ENCODE measurements around the gene NOL7. TPM values are rescaled to one million over a fixed set of nuclear protein-coding genes. Genes with fewer than 3 reads are reported as not detected.

The NOL7 gene
- total and polyA plus RNA-seq, 9 of the 15 experiments (the other 6 are each of a cell fraction or from before 2014, with no cell fraction given): 19.4 to 235 (median 157) TPM

GRCh38 chr6:13574149-13574570, 41.0 kb upstream of the NOL7 start (continued):
- TF ChIP-seq ETV6 (IDR thresholded peaks at IDR 0.05; ENCODE audit: borderline replicate concordance in 1 of 2, low read depth in 2 of 2, low read length in 1 of 2): no peak; a peak in 1 of 4 replicates
- TF ChIP-seq ETV6 (CRISPR knock-in tag; IDR thresholded peaks at IDR 0.05; ENCODE audit: borderline replicate concordance): no peak
- no peak for TF ChIP-seq ZNF121 (CRISPR knock-in tag; conservative IDR thresholded peaks at IDR 0.05)
- TF ChIP-seq HNRNPH1 (optimal IDR thresholded peaks at IDR 0.05; ENCODE audit: low read depth, low read length): no peak
- TF ChIP-seq ZNF592 (IDR thresholded peaks at IDR 0.05): no peak
- TF ChIP-seq HNRNPL (IDR thresholded peaks at IDR 0.05; ENCODE audit: low read depth, low read length): no peak; the same call in 1 of the 2 replicates
- no peak for TF ChIP-seq ZFP91 (CRISPR knock-in tag; IDR thresholded peaks at IDR 0.05)
- no peak for TF ChIP-seq ZNF3 (CRISPR knock-in tag; IDR thresholded peaks at IDR 0.05)
- 0 out of 2 replicates have a peak, but pooled peaks have one; percentile 14 for TF ChIP-seq ZBTB43 (CRISPR knock-in tag; IDR thresholded peaks at IDR 0.05)
- no peak for TF ChIP-seq EHMT2 (IDR thresholded peaks at IDR 0.05)
- no peak for TF ChIP-seq NUFIP1 (IDR thresholded peaks at IDR 0.05; ENCODE audit: partially characterized antibody)
- TF ChIP-seq NR1H2 (CRISPR knock-in tag; IDR thresholded peaks at IDR 0.05): no peak
- no peak for TF ChIP-seq ZNF311 (CRISPR knock-in tag; IDR thresholded peaks at IDR 0.05)
- no peak for TF ChIP-seq FOXA3 (CRISPR knock-in tag; conservative IDR thresholded peaks at IDR 0.05 in 1 of 2, IDR thresholded peaks at IDR 0.05 in 1 of 2)
- no peak for TF ChIP-seq ZC3H11A (IDR thresholded peaks at IDR 0.05; ENCODE audit: low read depth, low read length)
- TF ChIP-seq ATF4 (CRISPR knock-in tag; IDR thresholded peaks at IDR 0.05): no peak
- TF ChIP-seq MEIS2 (IDR thresholded peaks at IDR 0.05; ENCODE audit: partially characterized antibody): peak; percentile 92
- no peak for TF ChIP-seq RFX1 (IDR thresholded peaks at IDR 0.05)
- TF ChIP-seq RBM14 (IDR thresholded peaks at IDR 0.05; ENCODE audit: borderline replicate concordance, insufficient read depth, low read depth, low read length): no peak
- TF ChIP-seq NCOA2 (IDR thresholded peaks at IDR 0.05; ENCODE audit: partially characterized antibody in 2 of 2): no peak
- TF ChIP-seq RB1 (IDR thresholded peaks at IDR 0.05; ENCODE audit: low read depth): peak; percentile 89
- TF ChIP-seq ESRRA (IDR thresholded peaks at IDR 0.05; ENCODE audit: borderline replicate concordance, low read depth): no peak
